ENCODE measurements around the gene ZNF384. TPM values are rescaled to one million over a fixed set of nuclear protein-coding genes. Genes with fewer than 3 reads are reported as not detected.

The ZNF384 gene
- total RNA-seq, 1 donor from 2014 or later, result 8.5 TPM

DNA sequence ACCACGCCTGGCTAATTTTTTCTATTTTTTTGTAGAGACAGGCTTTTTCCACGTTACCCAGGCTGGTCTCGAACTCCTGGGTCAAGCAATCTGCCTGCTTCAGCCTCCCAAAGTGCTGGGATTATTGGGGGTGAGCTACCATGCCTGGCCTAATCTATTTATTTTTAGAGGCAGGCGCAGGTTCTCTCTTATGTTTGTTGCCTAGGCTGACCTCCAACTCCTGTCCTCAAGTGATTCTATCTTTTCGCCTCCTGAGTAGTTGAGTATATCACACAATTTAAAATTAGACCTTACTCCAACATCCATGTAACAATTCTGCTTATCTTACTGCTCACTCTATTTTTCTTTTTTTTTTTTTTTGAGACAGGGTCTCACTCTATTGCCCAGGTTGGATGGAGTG is 35.2 kb downstream of the ZNF384 start:
- DNase-seq (ENCODE audit: low read depth in 2 of 2), result no peak

DNA sequence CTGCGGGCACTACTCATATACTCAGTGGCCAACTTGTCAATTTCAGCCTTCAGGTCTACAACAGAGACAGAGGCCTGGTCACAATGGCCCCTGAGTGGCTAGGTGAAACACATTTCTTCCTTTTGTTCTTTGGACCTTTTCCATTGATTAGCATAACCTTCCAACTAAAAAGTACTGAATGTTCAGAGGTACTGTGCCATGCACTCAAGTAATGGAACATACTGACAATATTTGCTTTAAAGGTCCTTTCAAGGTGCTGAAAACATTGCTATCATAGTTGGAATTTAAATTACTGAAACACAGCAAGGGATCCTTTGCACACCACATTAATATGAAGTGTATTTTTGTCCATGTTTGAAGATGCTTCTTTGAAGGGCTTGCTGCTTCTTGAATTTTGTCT is 35.8 kb downstream of the ZNF384 start:
- DNase-seq (ENCODE audit: low read depth in 2 of 2), result no peak

DNA sequence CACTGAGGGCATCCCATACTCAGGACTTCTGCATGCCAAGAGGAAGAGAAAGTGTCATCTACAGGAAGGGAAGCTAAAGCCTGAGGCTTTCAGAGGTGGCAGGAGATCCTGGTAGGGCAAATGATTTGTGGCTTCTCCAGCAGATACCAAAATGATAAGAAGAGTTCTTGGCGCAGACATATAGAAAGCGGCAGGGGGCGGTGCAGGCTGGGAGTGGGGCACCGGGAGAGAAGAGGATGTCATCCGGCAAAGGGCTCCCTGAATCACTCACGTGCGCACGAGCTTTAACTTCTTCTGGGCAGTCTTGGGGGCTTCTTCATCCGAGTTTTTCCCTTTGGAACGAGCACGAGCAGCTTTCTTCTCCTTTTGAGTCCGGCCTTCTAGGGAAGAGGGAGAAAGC is 36.8 kb downstream of the ZNF384 start:
- no peak for DNase-seq (ENCODE audit: low read depth in 2 of 2)

DNA sequence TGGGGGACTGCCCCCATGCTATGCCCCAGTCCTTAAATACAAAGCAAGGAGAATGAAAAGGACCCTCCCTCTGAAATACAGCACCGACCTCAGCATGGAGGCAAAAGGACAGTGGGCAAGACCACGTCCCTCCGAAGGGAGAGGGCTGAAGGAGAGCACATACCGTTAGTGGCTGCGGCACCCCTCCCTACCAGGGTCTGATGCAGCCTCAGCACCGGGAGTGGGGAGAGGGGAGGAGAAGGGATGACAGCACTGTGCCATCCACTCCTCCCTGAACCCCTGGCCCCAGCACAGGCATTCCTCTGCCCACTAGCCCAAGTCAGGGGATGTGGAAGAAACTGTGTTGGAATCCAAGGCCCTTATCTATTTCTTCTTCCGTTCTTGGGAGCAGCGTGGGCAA is 38.3 kb downstream of the ZNF384 start:
- DNase-seq (ENCODE audit: low read depth in 2 of 2), result no peak

DNA sequence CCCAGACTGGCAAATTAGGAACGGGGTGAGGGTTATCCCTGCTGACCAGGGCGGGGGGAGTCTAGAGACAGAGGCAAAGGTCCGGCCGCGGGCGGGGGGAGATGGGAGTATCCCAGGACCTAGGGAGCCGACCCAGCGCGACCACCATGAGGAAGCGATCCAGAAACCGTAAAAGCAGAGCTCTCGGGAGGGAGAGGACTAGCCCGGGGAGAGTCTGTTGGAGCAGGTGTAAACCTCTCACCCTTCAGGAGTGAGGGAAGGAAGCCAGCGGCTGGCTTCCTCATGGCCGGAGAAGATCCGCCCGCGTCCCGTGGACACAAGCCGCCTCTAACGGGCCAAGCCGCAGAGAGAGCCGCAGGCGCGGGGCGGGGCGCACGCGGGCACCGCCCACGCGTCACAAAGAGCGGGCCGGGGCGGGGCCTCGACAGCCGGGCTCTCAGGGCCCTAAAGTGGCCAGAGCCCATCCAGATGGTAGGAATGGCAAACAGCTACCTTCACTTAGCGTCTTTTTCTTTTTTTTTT is 42.0 kb downstream of the ZNF384 start, which contains the start of gene ACRBP:
Gene ACRBP (minus strand): TSS at position 350 of the 522 bp plus-strand sequence. CDS start 66 bp downstream, at position 284.
- DNase-seq (ENCODE audit: low read depth in 2 of 2), result peak; percentile 74

DNA sequence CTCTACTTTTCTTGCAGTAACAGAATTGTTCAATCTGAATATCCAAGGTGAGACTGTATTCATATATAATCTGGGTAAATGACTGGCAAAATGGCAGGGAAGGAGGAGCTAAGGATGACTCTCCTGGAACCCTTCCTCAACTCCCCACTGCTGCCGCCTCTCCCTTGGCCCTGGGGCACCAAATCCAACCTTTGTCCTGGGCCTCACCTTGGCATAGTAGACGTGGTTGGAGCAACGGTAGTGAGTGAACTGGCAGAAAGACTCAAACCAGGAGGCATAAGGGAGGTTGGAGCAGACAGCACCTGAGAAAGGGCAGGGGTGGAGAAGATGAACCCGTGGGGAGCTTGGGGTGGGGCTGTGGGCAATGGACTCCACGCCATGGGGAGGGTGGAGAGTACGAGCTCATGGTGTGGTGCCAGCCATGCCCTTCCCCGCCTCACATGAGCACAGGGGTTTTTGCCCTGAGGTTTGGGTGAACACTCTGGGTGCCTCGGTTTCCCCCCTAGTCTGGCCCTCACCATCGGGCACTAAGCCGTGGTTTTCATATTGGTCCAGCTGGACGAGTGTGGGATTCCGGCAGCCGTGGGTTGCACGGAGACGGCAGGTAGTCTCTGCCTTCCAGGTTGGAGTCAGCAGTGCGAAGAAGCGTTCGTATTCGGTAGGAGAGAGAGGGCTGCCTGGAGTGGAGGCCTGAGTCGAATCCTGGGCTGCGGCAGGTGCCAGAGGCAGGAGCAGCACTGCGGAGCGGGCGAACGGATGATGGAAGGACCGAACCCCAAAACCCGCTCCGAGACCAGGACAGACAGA is 42.7 kb downstream of the ZNF384 start:
- no peak for DNase-seq (ENCODE audit: low read depth in 2 of 2)

DNA sequence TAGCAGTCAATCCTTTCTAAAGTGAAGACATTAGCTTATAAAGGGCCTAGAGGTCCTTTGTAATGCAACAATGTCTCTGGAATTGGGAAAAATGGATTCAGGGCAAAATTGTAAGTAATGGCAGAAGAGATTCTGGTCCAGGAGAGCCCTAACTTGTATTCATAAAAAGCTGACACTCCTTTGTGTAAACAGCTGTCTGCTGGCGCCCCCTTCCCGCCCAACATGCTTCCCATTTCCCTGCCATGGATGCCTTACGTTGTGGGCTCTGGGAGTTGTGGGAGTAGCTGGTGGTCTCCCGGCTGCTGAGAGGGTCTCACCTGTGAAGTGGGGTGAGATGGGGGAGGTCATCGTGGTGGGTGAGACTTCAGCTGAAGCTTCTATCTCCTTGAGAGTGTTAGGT is 44.3 kb downstream of the ZNF384 start:
- no peak for DNase-seq (ENCODE audit: low read depth in 2 of 2)

DNA sequence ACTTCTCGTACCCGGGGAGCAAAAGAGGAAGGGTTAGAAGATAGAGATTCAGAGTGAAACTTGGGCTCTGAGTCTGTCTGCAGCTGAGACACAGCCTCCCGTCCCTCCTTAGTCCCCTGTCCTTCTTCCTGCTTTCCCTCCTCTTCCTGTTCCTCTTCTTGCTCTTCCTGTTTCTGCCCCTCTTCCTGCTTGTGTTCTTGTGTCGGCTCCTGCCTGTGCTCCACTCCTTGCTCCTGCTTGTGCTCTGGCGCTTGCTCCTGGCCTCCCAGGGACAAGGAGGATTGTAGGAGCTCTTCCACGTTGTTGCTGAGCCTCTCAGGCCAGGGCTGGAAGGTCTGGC is 44.9 kb downstream of the ZNF384 start:
- no peak for DNase-seq (ENCODE audit: low read depth in 2 of 2)

DNA sequence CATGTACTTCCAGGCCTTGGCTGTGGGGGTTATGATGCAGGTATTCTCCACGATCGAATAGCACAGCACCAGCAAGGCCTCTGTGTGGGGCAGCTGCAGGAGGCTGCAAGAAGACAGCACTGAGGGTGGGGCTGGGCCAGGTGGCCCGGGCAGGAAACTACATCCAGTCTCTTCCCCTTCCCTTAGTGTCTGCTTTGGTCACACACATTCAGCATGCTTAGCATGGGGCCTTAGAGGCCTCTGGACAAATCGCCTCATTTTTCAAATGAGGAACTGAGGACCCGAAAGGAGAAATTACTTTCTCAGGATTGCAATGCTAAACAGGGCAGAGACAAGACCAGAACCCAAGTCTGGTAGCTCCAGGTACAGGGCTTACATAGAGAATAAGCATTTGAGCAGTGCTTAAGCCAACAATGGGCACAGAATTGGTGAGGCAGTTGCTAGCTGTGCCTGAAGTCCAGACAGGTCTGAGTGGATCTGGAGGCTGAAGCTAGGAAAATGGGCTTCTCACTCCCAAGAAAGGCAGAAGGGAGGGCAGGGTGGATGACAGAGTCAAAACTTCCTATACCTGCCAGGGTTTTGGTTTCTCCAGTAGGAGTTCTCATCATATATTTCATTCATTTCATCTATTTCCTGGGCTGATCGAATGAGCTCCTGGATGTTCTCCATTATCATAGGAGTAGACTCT is 45.5 kb downstream of the ZNF384 start:
- no peak for DNase-seq (ENCODE audit: low read depth in 2 of 2)

DNA sequence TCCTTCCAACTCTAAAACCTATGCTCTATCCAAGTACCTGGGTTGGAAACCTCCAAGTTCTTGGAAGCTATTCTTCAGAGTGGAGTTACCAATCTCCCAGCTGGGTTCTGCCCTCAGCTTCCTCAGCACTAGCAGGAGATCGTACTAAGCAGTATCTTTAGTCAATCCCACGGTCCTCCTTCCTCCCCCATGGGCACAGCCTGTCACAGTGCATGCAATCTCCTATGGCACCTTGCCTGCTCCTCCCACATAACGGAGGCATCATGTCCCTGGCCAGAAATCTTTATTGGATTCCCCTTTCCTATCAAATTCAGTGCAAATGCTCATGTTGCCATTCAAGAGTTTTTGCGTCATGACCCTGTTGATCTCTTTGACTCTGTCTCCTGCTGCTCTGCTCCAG is 48.0 kb downstream of the ZNF384 start:
- no peak for DNase-seq (ENCODE audit: low read depth in 2 of 2)

DNA sequence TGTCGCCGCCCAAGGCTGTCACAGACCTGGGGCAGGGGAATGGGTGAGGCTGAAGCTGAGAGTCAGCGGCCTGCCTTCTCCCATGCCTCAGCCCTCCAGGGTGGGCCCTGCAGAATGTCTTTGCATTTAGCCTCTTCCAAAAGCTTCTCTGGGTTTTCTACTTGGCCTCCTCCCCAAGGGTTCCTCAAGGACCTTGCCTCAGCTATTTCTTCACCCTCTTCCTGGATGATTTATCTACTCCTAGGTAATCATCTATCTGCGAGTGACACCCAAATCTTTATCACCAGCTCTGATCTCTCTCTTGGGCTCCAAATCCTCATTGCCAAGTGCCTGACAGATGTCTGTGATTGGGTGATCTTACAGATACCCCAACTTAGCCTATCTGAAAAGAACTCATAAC is 48.7 kb downstream of the ZNF384 start:
- no peak for DNase-seq (ENCODE audit: low read depth in 2 of 2)

DNA sequence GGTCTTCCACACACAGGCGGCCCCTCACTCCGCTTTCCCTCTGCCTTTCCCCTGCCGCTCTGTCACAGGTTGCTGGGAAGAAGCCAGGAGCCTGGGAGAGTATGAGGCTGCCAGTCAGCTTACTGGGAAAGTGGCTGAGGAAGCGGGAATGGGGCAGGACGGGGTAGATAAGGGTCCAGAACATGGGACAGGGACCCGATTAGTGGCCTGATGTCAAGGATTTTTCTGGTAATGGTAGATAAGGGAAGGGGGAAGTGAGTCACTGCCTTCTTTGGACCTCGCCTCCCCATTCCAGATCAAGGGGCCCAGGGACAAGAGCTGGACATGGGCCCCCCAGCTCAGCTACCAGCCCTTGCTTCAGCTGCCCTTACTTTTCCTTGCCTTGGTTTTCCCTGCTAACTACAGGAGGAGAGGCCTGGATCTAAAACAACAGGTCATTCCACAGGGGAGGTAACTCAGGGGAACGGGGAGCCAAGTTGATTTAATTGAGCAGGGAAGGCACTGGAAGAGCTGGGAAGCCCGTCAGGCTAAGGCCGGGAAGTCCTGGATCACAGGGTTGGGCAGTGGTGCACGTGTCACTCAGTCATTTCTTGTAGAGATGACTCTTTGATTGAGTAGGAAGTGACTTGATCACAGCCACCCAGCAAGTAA is 49.9 kb downstream of the ZNF384 start:
- peak; percentile 49 to 72 for DNase-seq (ENCODE audit: low read depth in 2 of 2)

DNA sequence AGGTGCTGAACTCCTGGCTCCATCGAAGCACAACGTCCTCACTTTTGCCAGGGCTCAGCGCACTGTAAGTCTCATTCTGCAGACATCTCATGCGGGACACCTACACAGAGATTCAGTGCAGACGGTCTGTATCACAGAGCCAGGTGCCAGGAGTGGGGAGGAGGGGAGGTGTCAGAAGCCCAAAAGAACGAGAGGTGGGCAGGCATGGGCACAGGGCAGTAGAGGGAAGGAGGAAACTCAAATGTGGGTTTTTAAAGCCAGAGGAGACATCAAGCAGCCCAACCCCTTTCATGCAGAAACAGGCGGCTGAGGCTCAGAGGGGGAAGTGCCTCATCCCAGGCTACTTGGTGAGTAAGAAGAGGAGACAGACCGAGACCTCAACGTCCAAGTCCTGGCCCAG is 50.9 kb downstream of the ZNF384 start:
- no peak for DNase-seq (ENCODE audit: low read depth in 2 of 2)

DNA sequence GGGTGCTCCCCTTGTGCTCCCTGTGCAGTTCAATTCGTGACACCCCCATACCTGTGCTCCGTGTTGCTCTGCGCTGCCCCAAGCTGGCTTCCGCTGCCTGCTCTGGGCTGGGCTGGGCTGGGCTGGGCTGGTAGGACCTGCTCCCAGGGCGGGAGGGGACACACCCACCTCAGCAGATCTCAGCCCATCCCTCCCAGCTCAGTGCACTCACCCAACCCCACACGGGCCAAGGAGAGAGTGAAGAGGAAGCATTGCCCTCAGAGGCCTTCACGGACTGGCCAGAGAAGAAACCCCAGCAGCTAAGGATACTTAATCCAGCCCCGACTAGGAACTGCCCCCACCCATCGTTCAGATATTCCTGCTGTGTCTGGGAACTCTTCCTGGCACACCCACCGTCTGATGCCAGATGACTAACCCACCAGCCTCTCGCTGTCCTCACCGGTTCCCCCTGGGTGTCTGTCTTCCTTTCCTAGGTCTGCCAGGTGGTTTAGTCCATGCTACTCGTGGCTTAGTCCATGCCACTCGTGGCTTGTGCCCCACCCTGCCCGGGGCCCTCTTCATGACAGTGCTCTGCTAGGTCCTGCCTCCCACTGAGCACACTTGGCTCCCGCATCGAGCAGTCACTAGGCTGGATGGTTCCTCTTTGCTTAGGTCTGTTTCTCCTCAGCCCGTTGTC is 53.2 kb downstream of the ZNF384 start, which contains the start of gene LPAR5:
Gene LPAR5 (minus strand): TSS at position 104 of the 676 bp plus-strand sequence. CDS start 14,711 bp downstream, outside the sequence.
- peak in 1 of 2 donors; percentile 26 for DNase-seq (ENCODE audit: low read depth in 2 of 2)

DNA sequence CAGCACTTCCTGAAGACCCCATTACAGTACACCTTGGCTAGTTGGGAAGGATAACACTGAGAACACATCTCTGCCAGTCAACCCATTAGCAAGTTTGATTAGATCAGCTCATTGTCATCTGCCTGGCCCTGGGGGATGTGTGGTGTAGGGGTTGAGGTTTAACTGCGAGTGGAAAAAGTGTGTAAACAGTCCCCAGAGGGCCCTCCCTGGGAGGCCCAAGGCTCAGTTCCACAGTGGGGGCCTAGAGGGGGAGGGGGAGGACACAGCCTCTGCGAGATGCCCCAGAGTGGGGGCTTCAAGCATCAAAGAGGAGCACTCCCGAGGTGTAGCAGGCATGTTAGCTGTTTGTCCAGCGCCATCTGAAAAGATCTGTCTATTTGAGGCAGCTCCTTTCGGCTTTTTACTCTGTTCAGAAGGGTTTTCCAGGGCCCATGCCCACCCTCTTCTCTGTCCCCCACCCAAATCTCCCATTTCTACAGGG is 53.8 kb downstream of the ZNF384 start:
- no peak for DNase-seq (ENCODE audit: low read depth in 2 of 2)

DNA sequence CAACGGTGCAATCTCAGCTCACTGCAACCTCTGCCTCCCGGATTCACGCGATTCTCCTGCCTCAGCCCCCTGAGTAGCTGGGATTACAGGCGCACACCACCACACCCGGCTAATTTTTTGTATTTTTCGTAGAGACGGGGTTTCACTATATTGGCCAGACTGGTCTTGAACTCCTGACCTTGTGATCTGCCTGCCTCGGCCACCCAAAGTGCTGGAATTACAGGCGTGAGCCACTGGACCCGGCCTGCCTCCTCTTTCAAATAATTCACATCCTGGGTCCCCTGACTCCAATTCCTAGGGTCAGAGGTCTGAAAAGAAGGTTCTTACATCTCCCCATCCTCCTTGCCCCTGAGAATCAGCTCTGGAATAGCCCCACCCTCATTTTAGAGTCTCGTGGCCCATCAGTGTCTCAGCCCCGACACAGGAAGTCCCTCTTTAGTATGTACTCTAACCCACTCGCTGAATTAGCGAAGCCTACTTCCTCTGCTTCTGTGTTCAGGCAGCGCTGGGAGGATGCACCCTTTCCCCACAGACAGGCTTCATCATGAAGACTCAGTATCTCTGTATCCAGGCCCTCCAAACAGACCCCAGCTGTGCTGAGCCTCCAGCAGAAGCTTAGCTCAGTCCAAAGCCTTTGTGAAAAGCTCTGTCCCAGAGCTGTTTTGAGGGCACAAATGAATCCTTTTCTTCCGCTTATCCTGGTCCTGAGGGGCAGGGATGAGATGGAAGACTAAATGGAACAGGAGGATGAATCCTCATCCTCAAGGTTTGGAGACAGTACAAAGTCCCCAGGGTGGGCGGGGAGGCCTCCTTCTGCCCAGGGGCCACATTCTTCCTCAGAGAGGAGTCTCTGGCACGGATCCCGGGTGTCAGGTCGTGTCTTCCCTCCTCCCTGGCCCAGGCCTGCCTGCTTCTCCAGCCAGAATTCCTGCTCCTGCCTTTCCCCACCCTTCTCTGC is 56.9 kb downstream of the ZNF384 start:
- DNase-seq (ENCODE audit: low read depth in 2 of 2), result no peak

DNA sequence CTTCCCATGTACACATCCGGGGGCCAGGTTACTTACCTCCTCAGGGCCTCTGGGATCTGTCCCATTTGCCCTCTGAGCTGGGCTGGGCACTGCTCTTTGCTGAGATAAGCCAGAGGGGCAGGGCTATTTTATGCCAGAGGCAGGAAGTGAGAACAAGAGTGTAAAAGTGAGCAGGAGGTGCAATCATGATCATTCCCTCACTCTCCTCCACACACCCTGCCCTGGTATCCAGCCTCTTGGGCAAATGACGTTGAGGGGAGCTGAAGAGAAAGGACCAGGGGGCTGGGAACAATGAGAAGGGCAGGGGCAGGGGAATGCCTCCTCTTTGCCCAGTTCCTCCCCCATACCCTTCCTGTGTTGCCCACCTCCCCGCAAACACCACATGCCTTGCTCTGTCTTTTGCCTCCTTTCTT is 57.6 kb downstream of the ZNF384 start:
- DNase-seq (ENCODE audit: low read depth in 2 of 2), result no peak

DNA sequence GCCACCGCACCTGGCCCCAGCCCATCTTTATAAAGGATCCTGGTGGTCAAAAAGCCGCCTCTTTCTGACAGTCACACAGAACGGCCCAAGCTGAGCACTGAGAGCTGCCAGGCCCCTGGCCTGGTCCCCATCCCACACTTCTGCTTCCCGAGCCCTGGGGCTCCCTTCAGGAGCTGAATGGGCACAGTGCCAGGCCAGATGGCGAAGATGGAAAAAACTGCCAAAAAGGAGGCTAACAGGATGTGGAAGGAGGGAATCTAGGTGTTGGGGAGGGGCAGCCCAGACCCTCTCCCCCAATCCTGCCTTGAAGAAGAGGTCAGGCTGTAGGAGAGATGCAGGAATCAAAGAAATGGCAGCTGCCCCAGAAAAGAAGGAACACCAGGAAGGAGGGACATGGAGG is 58.4 kb downstream of the ZNF384 start:
- DNase-seq (ENCODE audit: low read depth in 2 of 2), result no peak

DNA sequence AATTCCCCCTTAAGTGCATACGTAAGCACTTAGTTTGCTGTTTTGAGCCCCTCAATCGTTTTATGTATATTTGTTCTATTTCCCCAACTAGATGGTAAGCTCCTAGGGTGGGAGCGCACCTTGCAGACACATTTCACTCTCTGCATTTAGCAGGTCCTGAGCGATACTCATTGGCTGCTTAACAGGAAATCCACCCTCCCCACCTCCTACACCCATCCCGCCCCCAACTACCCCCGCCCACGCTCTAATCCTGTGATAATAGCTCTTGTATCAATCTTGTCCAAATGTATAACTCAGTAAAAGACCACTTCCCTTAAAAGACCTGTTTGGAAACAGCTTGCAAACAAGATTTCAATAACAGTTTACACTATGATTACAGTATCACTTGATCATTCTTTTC is 61.6 kb downstream of the ZNF384 start:
- DNase-seq (ENCODE audit: low read depth in 2 of 2), result no peak

DNA sequence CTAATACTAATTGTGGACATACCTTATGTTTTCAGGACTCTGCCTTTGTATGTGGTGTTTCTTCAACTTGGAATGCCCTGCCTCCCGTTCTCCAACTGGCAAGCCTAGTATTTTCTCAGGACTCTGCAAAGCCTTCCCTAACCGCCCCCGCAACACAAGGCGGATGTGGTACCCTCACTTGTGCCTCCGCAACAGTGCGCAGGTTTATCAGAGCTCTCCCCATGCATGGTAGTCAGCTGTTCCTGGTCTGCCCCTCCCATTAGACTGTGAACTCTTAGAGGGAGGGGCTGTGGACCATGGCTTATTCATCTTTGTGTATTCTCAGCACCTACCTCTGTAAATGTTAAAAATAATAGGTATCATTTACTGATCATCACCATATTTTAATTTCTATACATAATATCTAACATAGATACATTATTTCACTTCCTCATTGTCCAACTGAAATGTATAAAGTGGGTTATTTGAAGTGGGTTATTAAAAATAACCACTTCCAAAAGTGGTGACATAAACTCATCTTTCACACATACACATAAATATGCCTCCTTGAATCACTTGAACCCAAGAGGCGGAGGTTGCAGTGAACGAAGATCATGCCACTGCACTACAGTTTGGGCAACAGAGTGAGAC is 62.4 kb downstream of the ZNF384 start:
- DNase-seq (ENCODE audit: low read depth in 2 of 2), result no peak

All from lung microvascular endothelial cell (primary cell).